B cell (primary cell): ENCODE results near the gene EYS.

ENCODE experiments used
- CTCF ChIP-seq: fragments of 200-600 bp; IDR thresholded peaks from one replicate; pipeline ENCODE4 v1.8.0; 2022; ENCODE audit warnings: antibody characterized with exemption, mild to moderate bottlenecking
- EZH2 ChIP-seq: IDR thresholded peaks from 2 replicates; pipeline ENCODE4 v1.6.1; 2012; ENCODE audit warnings: borderline replicate concordance, low read depth, mild to moderate bottlenecking, moderate library complexity, low read length; ENCODE audit not compliant: insufficient read depth, poor library complexity, severe bottlenecking

GRCh38 chr6:63888416-63888815, 1818.6 kb downstream of the EYS start:
- TF ChIP-seq CTCF, result no peak
- TF ChIP-seq EZH2, result no peak
